ENCODE data around the gene LMO7. TPM values are rescaled to one million over a fixed set of nuclear protein-coding genes. Genes with fewer than 3 reads are reported as not detected.

Gene LMO7
- total and polyA plus RNA-seq, 2 of the 4 experiments (the other 2 are of a cell fraction): 266 to 367 TPM

GRCh38 chr13:75774176-75774575 is 138.0 kb downstream of the LMO7 start:
- peak overlapping the region; percentile 59; the same call in 1 of the 2 replicates for H4K5ac ChIP-seq (ENCODE audit: low read depth, low read length)
- no peak overlapping the region for H3K23ac ChIP-seq (ENCODE audit: low read depth, low read length)
- no peak overlapping the region for H3K4me3 ChIP-seq (ENCODE audit: insufficient read depth, low read depth, low read length)
- H4K8ac ChIP-seq (ENCODE audit: low read depth in 2 of 2, low read length in 2 of 2): no peak overlapping the region; a peak in 1 of 4 replicates
- ChIA-PET CTCF (interaction anchor here (2.4 kb wide), 1 partner anchor 78 kb away, joined by 6 read pairs; no protein-coding TSS in a partner anchor), POLR2A (ENCODE audit: unreplicated experiment) (interaction anchor here (0.6 kb wide), 2 partner anchors 36 to 140 kb away, joined by 3 read pairs; no protein-coding TSS in a partner anchor)
- peaks cover 55% of the 10 kb centered on the region; the same call in 1 of the 2 replicates for H4K20me1 ChIP-seq (ENCODE audit: insufficient read depth, low read length)
- ATAC-seq (ENCODE audit: low read depth) (no peak), DNase-seq (peak; percentile 46)
- dilution Hi-C loops (cut with HindIII; ENCODE audit: low sequenced_read_pairs, unreplicated experiment): no loop called here
- H3K4ac ChIP-seq (ENCODE audit: low read depth, low read length): no peak overlapping the region
- TF ChIP-seq RCOR1 (IDR thresholded peaks at IDR 0.05; ENCODE audit: insufficient replicate concordance, low read length) (no peak), CHD1 (IDR thresholded peaks at IDR 0.05; ENCODE audit: low read depth, low read length) (no peak), RAD21 (IDR thresholded peaks at IDR 0.05; ENCODE audit: low read length) (no peak), SMC3 (IDR thresholded peaks at IDR 0.05; ENCODE audit: low read depth, low read length) (no peak), CEBPB (IDR thresholded peaks at IDR 0.05; ENCODE audit: low read depth, low read length) (0 out of 2 replicates have a peak, but pooled peaks have one; percentile 17), FOS (IDR thresholded peaks at IDR 0.05; ENCODE audit: low read depth, low read length) (no peak)
- H2AFZ ChIP-seq (replicated peaks; ENCODE audit: low read length, poor library complexity): no peak overlapping the region
- no peaks in the 10 kb centered on the region for H3K27me3 ChIP-seq (ENCODE audit: control insufficient read depth, insufficient read depth, low read length)
- H2AK5ac ChIP-seq (ENCODE audit: low read depth, low read length): no peak overlapping the region
- H2BK120ac ChIP-seq (ENCODE audit: low read depth, low read length): no peak overlapping the region
- H4K91ac ChIP-seq (ENCODE audit: insufficient read depth, low read depth, low read length): no peak overlapping the region
- H3K9ac ChIP-seq (ENCODE audit: low read depth, low read length): no peak overlapping the region
- no peak overlapping the region for H3K14ac ChIP-seq (replicated peaks; ENCODE audit: low read depth, low read length)
- H3K36me3 ChIP-seq (ENCODE audit: control insufficient read depth, insufficient read depth, low read length): peaks cover 3% of the 10 kb centered on the region
- H2BK20ac ChIP-seq (ENCODE audit: low read depth, low read length): no peak overlapping the region
- H2BK15ac ChIP-seq (ENCODE audit: low read depth, low read length): no peak overlapping the region
- no peaks in the 10 kb centered on the region for H3K9me3 ChIP-seq (ENCODE audit: control insufficient read depth, insufficient read depth, low read length)
- in situ Hi-C loops (cut with MboI; ENCODE audit: low sequenced_read_pairs): no loop called here
- BruUV-seq (replicated peaks): no TSS peak
- H3K4me2 ChIP-seq (ENCODE audit: low read depth, low read length): no peak overlapping the region
- H2AK9ac ChIP-seq (replicated peaks; ENCODE audit: low read depth, low read length, poor library complexity): no peak overlapping the region
- no peak overlapping the region for H3K27ac ChIP-seq (ENCODE audit: insufficient read depth, low read length)
- no peak overlapping the region for H3K18ac ChIP-seq (ENCODE audit: low read depth, low read length)
- no peak overlapping the region for H3K56ac ChIP-seq (ENCODE audit: extremely low read depth, insufficient read depth, low read length)
- peak overlapping the region; percentile 99 for H2BK5ac ChIP-seq (ENCODE audit: low read depth, low read length, poor library complexity, severe bottlenecking)
- intact Hi-C loops (cut with micrococcal nuclease): no loop called here
- H3K79me1 ChIP-seq (ENCODE audit: low read depth in 1 of 2, low read length in 2 of 2): peaks cover 26 to 56% of the 10 kb centered on the region in 2 experiments
- WGBS, 2 experiments (ENCODE audit: extremely low coverage in 2 of 2, insufficient read length in 1 of 2): no CpG with 5 or more reads among the region's 1 CpG
- peaks cover 19% of the 10 kb centered on the region for H3K4me1 ChIP-seq (ENCODE audit: control insufficient read depth, insufficient read depth, low read length)
- peaks cover 2% of the 10 kb centered on the region; the same call in 1 of the 2 replicates for H3K9me1 ChIP-seq (ENCODE audit: insufficient read depth, low read length)
